ENCODE measurements around the gene SRGAP1.
"Not testable (repeated sequence)": the region's sequence is repeated elsewhere in the genome, so short reads cannot be mapped to it uniquely, and the experiment has no call there.

SRGAP1 gene

GRCh38 chr12:63836046-63836445 lies 8.5 kb upstream of the SRGAP1 start:
- Histone ChIP-seq H3K9me3 (no peaks in the 10 kb centered on the region), H3K4me1 (no peaks in the 10 kb centered on the region), H3K27me3 (no peaks in the 10 kb centered on the region), H3K4me2 (no peak overlapping the region), H3K27ac (no peak overlapping the region), H3K9ac (no peak overlapping the region), H3K4me3 (no peak overlapping the region), H3K36me3 (no peaks in the 10 kb centered on the region), H4K20me1 (no peaks in the 10 kb centered on the region)
- TF ChIP-seq Cebpa-rat (IDR thresholded peaks at IDR 0.05), result no peak

GRCh38 chr12:63836936-63837335 lies 7.6 kb upstream of the SRGAP1 start:
- no peak overlapping the region for H3K9ac ChIP-seq
- H3K4me2 ChIP-seq, result no peak overlapping the region
- no peaks in the 10 kb centered on the region for H3K36me3 ChIP-seq
- H3K27me3 ChIP-seq, result no peaks in the 10 kb centered on the region
- no peaks in the 10 kb centered on the region for H3K9me3 ChIP-seq
- TF ChIP-seq Cebpa-rat (IDR thresholded peaks at IDR 0.05), result no peak
- no peaks in the 10 kb centered on the region for H3K4me1 ChIP-seq
- H3K4me3 ChIP-seq, result no peak overlapping the region
- H4K20me1 ChIP-seq, result no peaks in the 10 kb centered on the region
- H3K27ac ChIP-seq, result no peak overlapping the region

DNA sequence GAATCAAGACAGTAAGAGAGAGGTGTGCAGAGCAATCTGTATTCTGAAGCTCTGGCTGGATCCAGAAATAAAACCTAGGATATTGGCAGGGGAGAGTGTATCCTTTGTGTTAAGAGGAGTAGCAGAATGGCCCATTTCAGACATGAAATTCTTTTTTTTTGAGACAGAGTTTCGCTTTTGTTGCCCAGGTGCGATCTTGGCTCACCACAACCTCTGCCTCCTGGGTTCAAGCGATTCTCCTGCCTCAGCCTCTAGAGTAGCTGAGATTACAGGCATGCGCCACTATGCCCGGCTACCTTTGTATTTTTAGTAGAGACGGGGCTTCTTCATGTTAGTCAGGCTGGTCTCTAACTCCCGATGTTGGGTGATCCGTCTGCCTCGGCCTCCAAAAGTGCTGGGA lies 6.1 kb upstream of the SRGAP1 start:
- Histone ChIP-seq H3K9ac (no peak overlapping the region), H4K20me1 (no peaks in the 10 kb centered on the region)
- no peak for TF ChIP-seq Cebpa-rat (IDR thresholded peaks at IDR 0.05)

GRCh38 chr12:63841011-63841410 lies 3.5 kb upstream of the SRGAP1 start:
- H3K27ac ChIP-seq, result no peak overlapping the region
- no peak overlapping the region for H3K4me2 ChIP-seq
- no peaks in the 10 kb centered on the region for H3K27me3 ChIP-seq
- no peak overlapping the region for H3K9ac ChIP-seq
- no peak for TF ChIP-seq Cebpa-rat (IDR thresholded peaks at IDR 0.05)
- no peaks in the 10 kb centered on the region for H4K20me1 ChIP-seq
- no peaks in the 10 kb centered on the region for H3K36me3 ChIP-seq
- H3K9me3 ChIP-seq, result no peaks in the 10 kb centered on the region
- peaks cover 12% of the 10 kb centered on the region for H3K4me1 ChIP-seq
- no peak overlapping the region for H3K4me3 ChIP-seq

More for the DNA sequence above, 6.1 kb upstream of the SRGAP1 start:
- H3K27ac ChIP-seq, result no peak overlapping the region
- 0 out of 2 replicates have a peak, but pooled peaks cover 3% of the 10 kb centered on the region for H3K4me1 ChIP-seq
- H3K9me3 ChIP-seq, result no peaks in the 10 kb centered on the region
- no peak overlapping the region for H3K4me2 ChIP-seq
- H3K4me3 ChIP-seq, result no peak overlapping the region
- H3K36me3 ChIP-seq, result no peaks in the 10 kb centered on the region
- no peaks in the 10 kb centered on the region for H3K27me3 ChIP-seq

GRCh38 chr12:63841571-63841970 lies 2.9 kb upstream of the SRGAP1 start:
- no peak for TF ChIP-seq Cebpa-rat (IDR thresholded peaks at IDR 0.05)
- no peak overlapping the region for H3K27ac ChIP-seq

DNA sequence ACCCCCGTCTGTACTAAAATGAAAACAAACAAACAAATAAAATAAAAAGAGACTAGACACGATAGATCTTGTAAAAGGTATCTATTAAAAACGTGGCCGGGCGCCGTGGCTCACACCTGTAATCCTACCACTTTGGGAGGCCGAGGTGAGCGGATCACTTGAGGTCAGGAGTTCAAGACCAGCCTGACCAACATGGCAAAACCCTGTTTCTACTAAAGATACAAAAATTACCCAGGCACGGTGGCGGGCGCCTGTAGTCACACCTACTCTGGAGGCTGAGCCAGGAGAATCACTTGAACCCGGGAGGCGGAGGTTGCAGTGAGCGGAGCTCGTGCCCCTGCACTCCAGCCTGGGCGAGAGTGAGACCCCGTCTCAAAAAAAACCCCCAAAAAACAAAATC lies 1.8 kb upstream of the SRGAP1 start:
- not testable (repeated sequence) for H3K9me3 ChIP-seq, H3K36me3 ChIP-seq, H3K27me3 ChIP-seq, H3K4me2 ChIP-seq, H3K27ac ChIP-seq, H3K9ac ChIP-seq, H4K20me1 ChIP-seq, H3K4me3 ChIP-seq
- peaks cover 12% of the 10 kb centered on the region for H3K4me1 ChIP-seq

More at GRCh38 chr12:63841571-63841970, 2.9 kb upstream of the SRGAP1 start:
- no peak overlapping the region for H3K4me2 ChIP-seq
- H3K9ac ChIP-seq, result no peak overlapping the region
- H3K9me3 ChIP-seq, result no peaks in the 10 kb centered on the region
- H3K27me3 ChIP-seq, result no peaks in the 10 kb centered on the region
- H3K36me3 ChIP-seq, result no peaks in the 10 kb centered on the region
- H3K4me1 ChIP-seq, result peaks cover 12% of the 10 kb centered on the region
- no peak overlapping the region for H3K4me3 ChIP-seq
- H4K20me1 ChIP-seq, result no peaks in the 10 kb centered on the region

- peak overlapping the region; percentile 85 for H3K9ac ChIP-seq
- H4K20me1 ChIP-seq, result no peaks in the 10 kb centered on the region
- no peak for TF ChIP-seq Cebpa-rat (IDR thresholded peaks at IDR 0.05)
- H3K4me3 ChIP-seq, result peak overlapping the region; percentile 96
- H3K36me3 ChIP-seq, result no peaks in the 10 kb centered on the region
- H3K9me3 ChIP-seq, result no peaks in the 10 kb centered on the region
- H3K27ac ChIP-seq, result peak overlapping the region; percentile 58; the same call in 1 of the 2 replicates
- H3K4me2 ChIP-seq, result peak overlapping the region; percentile 96
- H3K27me3 ChIP-seq, result no peaks in the 10 kb centered on the region
- peaks cover 12% of the 10 kb centered on the region for H3K4me1 ChIP-seq
These were observed 1.2 kb upstream of the SRGAP1 start for GRCh38 chr12:63843254-63843720.

GRCh38 chr12:63843721-63844390 lies 644 bp upstream of the SRGAP1 start:
- TF ChIP-seq Cebpa-rat (IDR thresholded peaks at IDR 0.05), result no peak
- H3K9ac ChIP-seq, result peak overlapping the region; percentile 85
- H3K4me1 ChIP-seq, result peaks cover 12% of the 10 kb centered on the region
- H3K36me3 ChIP-seq, result no peaks in the 10 kb centered on the region
- H4K20me1 ChIP-seq, result no peaks in the 10 kb centered on the region
- H3K9me3 ChIP-seq, result no peaks in the 10 kb centered on the region
- H3K27me3 ChIP-seq, result no peaks in the 10 kb centered on the region
- peak overlapping the region; percentile 96 for H3K4me3 ChIP-seq
- peak overlapping the region; percentile 72; the same call in 1 of the 2 replicates for H3K27ac ChIP-seq
- peak overlapping the region; percentile 96 for H3K4me2 ChIP-seq

GRCh38 chr12:63845726-63846125 lies 1.2 kb downstream of the SRGAP1 start:
- H3K4me2 ChIP-seq, result no peak overlapping the region
- H3K4me1 ChIP-seq, result peaks cover 12% of the 10 kb centered on the region
- no peak overlapping the region for H3K9ac ChIP-seq

DNA sequence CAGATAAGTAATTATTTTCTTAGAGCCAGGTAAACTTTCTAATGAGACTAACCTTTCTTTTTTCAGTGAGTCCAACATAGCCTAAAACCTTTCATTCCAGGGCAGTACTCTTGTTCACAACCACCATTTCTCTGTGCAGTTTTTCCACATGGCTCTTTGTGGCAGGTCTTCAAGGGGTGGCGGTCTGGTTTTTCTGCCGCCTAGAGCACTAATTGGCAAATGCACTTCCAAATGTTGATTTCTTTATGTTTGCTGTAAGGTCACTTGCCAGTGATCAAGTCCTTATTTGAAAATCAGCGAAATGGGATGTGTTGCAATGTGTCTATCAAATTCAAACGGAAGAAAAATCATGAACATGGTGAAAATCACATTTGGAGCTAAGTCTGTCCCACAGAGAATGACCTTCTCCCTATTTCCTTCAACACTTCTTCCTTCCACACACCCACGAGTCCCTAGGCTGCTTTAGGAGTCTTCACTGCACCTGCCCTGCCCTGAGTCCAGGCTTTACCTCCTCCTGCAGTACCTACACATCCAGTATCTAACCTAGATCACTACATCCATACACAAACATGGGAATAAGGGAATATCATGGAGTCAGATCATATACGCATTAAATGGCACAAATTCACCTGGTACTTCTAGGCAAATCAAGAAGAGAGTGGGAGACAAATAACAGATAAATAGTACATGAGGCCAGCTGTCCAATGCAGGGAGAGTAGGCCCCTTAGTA lies 1.9 kb downstream of the SRGAP1 start:
- Histone ChIP-seq H3K4me1 (peaks cover 12% of the 10 kb centered on the region), H3K27me3 (no peaks in the 10 kb centered on the region), H3K4me3 (no peak overlapping the region), H3K9me3 (no peaks in the 10 kb centered on the region), H4K20me1 (no peaks in the 10 kb centered on the region), H3K36me3 (no peaks in the 10 kb centered on the region), H3K9ac (no peak overlapping the region), H3K27ac (no peak overlapping the region), H3K4me2 (no peak overlapping the region)
- TF ChIP-seq Cebpa-rat (IDR thresholded peaks at IDR 0.05), result no peak

More at GRCh38 chr12:63845726-63846125, 1.2 kb downstream of the SRGAP1 start:
- no peaks in the 10 kb centered on the region for H3K9me3 ChIP-seq
- TF ChIP-seq Cebpa-rat (IDR thresholded peaks at IDR 0.05), result no peak
- no peaks in the 10 kb centered on the region for H3K27me3 ChIP-seq
- no peak overlapping the region for H3K4me3 ChIP-seq
- H3K36me3 ChIP-seq, result no peaks in the 10 kb centered on the region
- no peak overlapping the region for H3K27ac ChIP-seq
- no peaks in the 10 kb centered on the region for H4K20me1 ChIP-seq

Data from BLaER1 (cell line).